ENCODE results near the gene LRRC8D. TPM values are rescaled to one million over a fixed set of nuclear protein-coding genes. Genes with fewer than 3 reads are reported as not detected.

The LRRC8D gene
- polyA plus RNA-seq, 2 of the 4 experiments (the other 2 are of a cell fraction), result 41.8 to 76.7 TPM

- 45% methylated on average over 5 of the region's 5 CpGs for WGBS (ENCODE audit: missing lambda C conversion rate)
- no peaks in the 10 kb centered on the region for H3K9me3 ChIP-seq
- no peak for FAIRE-seq
- peaks cover 94% of the 10 kb centered on the region for H3K4me1 ChIP-seq
- CTCF ChIA-PET, result interaction anchor here (0.8 to 1.6 kb wide), 2 partner anchors 13 to 81 kb away, joined by 3 to 5 read pairs; no protein-coding TSS in a partner anchor
- DNase-seq (ENCODE audit: low read depth in 1 of 2, low spot score in 1 of 2), result peak in 1 of 2 experiments; percentile 21
- no peak overlapping the region for H3K4me3 ChIP-seq
- peak overlapping the region; percentile 95 to 97 for H3K27ac ChIP-seq
- peak in 1 of 2 experiments; percentile 11; a peak in 1 of 6 replicates for ATAC-seq
- POLR2A ChIA-PET, result no interaction called here
- H3K4me2 ChIP-seq, result peak overlapping the region; percentile 74
- no peak for TF ChIP-seq RFX5 (IDR thresholded peaks at IDR 0.05)
- TF ChIP-seq FOSB (CRISPR knock-in tag; IDR thresholded peaks at IDR 0.05), result 0 out of 2 replicates have a peak, but pooled peaks have one; percentile 18
- TF ChIP-seq POLR2A (IDR thresholded peaks at IDR 0.05; ENCODE audit: low read length), result no peak
- no peak for TF ChIP-seq HOXB5 (CRISPR knock-in tag; IDR thresholded peaks at IDR 0.05)
- no peak for TF ChIP-seq CHD2 (IDR thresholded peaks at IDR 0.05; ENCODE audit: low read length, partially characterized antibody)
- TF ChIP-seq FOXS1 (CRISPR knock-in tag; IDR thresholded peaks at IDR 0.05), result no peak
These were observed 85.3 kb downstream of the LRRC8D start for GRCh38 chr1:89906088-89906487.

- Histone ChIP-seq H3K4me1 (peaks cover 98% of the 10 kb centered on the region), H3K4me3 (no peak overlapping the region), H3K4me2 (peak overlapping the region; percentile 74), H3K27ac (peak overlapping the region; percentile 95 to 97), H3K9me3 (no peaks in the 10 kb centered on the region)
- peak; percentile 59 for TF ChIP-seq JUNB (IDR thresholded peaks at IDR 0.05)
- TF ChIP-seq, protein P1, sequence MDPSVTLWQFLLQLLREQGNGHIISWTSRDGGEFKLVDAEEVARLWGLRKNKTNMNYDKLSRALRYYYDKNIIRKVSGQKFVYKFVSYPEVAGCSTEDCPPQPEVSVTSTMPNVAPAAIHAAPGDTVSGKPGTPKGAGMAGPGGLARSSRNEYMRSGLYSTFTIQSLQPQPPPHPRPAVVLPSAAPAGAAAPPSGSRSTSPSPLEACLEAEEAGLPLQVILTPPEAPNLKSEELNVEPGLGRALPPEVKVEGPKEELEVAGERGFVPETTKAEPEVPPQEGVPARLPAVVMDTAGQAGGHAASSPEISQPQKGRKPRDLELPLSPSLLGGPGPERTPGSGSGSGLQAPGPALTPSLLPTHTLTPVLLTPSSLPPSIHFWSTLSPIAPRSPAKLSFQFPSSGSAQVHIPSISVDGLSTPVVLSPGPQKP (IDR thresholded peaks at IDR 0.05; ENCODE audit: low read depth, low read length), result no peak
- TF ChIP-seq, protein P2, sequence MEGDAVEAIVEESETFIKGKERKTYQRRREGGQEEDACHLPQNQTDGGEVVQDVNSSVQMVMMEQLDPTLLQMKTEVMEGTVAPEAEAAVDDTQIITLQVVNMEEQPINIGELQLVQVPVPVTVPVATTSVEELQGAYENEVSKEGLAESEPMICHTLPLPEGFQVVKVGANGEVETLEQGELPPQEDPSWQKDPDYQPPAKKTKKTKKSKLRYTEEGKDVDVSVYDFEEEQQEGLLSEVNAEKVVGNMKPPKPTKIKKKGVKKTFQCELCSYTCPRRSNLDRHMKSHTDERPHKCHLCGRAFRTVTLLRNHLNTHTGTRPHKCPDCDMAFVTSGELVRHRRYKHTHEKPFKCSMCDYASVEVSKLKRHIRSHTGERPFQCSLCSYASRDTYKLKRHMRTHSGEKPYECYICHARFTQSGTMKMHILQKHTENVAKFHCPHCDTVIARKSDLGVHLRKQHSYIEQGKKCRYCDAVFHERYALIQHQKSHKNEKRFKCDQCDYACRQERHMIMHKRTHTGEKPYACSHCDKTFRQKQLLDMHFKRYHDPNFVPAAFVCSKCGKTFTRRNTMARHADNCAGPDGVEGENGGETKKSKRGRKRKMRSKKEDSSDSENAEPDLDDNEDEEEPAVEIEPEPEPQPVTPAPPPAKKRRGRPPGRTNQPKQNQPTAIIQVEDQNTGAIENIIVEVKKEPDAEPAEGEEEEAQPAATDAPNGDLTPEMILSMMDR (IDR thresholded peaks at IDR 0.05), result no peak
- peak; percentile 23; the same call in 1 of the 2 replicates for TF ChIP-seq MAX (IDR thresholded peaks at IDR 0.05)
- no peak for TF ChIP-seq CHD2 (IDR thresholded peaks at IDR 0.05; ENCODE audit: low read length, partially characterized antibody)
- peak; percentile 58 for TF ChIP-seq HOXB5 (CRISPR knock-in tag; IDR thresholded peaks at IDR 0.05)
- TF ChIP-seq RFX5 (IDR thresholded peaks at IDR 0.05), result no peak
- TF ChIP-seq EP300 (IDR thresholded peaks at IDR 0.05), result peak in 1 of 2 experiments; percentile 48; a peak in 1 of 5 replicates
- TF ChIP-seq RARB (CRISPR knock-in tag; IDR thresholded peaks at IDR 0.05), result no peak
- TF ChIP-seq GATA3 (IDR thresholded peaks at IDR 0.05; ENCODE audit: borderline replicate concordance), result peak; percentile 66; the same call in 1 of the 2 replicates
- no peak for TF ChIP-seq HOXB13 (CRISPR knock-in tag; IDR thresholded peaks at IDR 0.05; ENCODE audit: low read depth)
- TF ChIP-seq FOSL2 (IDR thresholded peaks at IDR 0.05), result peak; percentile 28; the same call in 1 of the 2 replicates
- peak; percentile 69; the same call in 1 of the 2 replicates for TF ChIP-seq FOSL2 (CRISPR knock-in tag; IDR thresholded peaks at IDR 0.05)
- TF ChIP-seq SREBF2 (IDR thresholded peaks at IDR 0.05), result no peak
- peak in 1 of 2 experiments; percentile 54; a peak in 2 of 4 replicates for TF ChIP-seq CEBPB (IDR thresholded peaks at IDR 0.05)
- WGBS (ENCODE audit: missing lambda C conversion rate), result 12% methylated on average over 2 of the region's 2 CpGs
- DNase-seq (ENCODE audit: low read depth in 1 of 2, low spot score in 1 of 2) (peak; percentile 41 to 73), FAIRE-seq (no peak), ATAC-seq (peak; percentile 25 to 42; a peak in 4 of 6 replicates)
- ChIA-PET CTCF (interaction anchor here (1.4 kb wide), 1 partner anchor 77 kb away, joined by 3 read pairs; no protein-coding TSS in a partner anchor), POLR2A (no interaction called here)
These were observed 86.9 kb downstream of the LRRC8D start for GRCh38 chr1:89907727-89908212.

GRCh38 chr1:89908273-89908671 is 87.4 kb downstream of the LRRC8D start:
- DNase-seq (ENCODE audit: low read depth in 1 of 2, low spot score in 1 of 2), result no peak
- no peak for ATAC-seq
- TF ChIP-seq HOXB5 (CRISPR knock-in tag; IDR thresholded peaks at IDR 0.05) (no peak), E2F6 (IDR thresholded peaks at IDR 0.05; ENCODE audit: borderline replicate concordance, low read depth) (no peak), HEYL (CRISPR knock-in tag; IDR thresholded peaks at IDR 0.05) (no peak), MAZ (IDR thresholded peaks at IDR 0.05; ENCODE audit: borderline replicate concordance, low read depth, low read length) (no peak), SMC3 (IDR thresholded peaks at IDR 0.05) (no peak), BHLHE40 (IDR thresholded peaks at IDR 0.05; ENCODE audit: low read depth, low read length) (no peak), MAX (IDR thresholded peaks at IDR 0.05) (no peak), HDAC2 (IDR thresholded peaks at IDR 0.05) (no peak), POLR2A (IDR thresholded peaks at IDR 0.05; ENCODE audit: low read length) (no peak), MAFK (IDR thresholded peaks at IDR 0.05; ENCODE audit: partially characterized antibody) (no peak), SREBF2 (IDR thresholded peaks at IDR 0.05) (no peak), CEBPB (IDR thresholded peaks at IDR 0.05) (no peak), ESRRA (IDR thresholded peaks at IDR 0.05; ENCODE audit: borderline replicate concordance, low read length) (no peak), NFE2L2 (conservative IDR thresholded peaks at IDR 0.05; ENCODE audit: low read length) (no peak), KDM1A (IDR thresholded peaks at IDR 0.05; ENCODE audit: low read depth) (no peak), PHF8 (IDR thresholded peaks at IDR 0.05; ENCODE audit: borderline replicate concordance, low read depth) (no peak), KDM5A (IDR thresholded peaks at IDR 0.05) (no peak), RARB (CRISPR knock-in tag; IDR thresholded peaks at IDR 0.05) (no peak), JUNB (IDR thresholded peaks at IDR 0.05) (no peak)
- CTCF ChIA-PET, result interaction anchor here (1.1 to 1.4 kb wide), 2 partner anchors 76 to 106 kb away, joined by 3 read pairs; no protein-coding TSS in a partner anchor
- POLR2A ChIA-PET, result no interaction called here
- Histone ChIP-seq H3K27ac (peak overlapping the region; percentile 95 to 97), H3K4me3 (no peak overlapping the region), H3K4me2 (peak overlapping the region; percentile 74), H3K4me1 (peaks cover 98% of the 10 kb centered on the region), H3K9me3 (no peaks in the 10 kb centered on the region)
- WGBS (ENCODE audit: missing lambda C conversion rate), result 93% methylated on average over 2 of the region's 2 CpGs
- FAIRE-seq, result no peak
